ENCODE data around the gene NSD2.

The NSD2 gene

GRCh38 chr4:1932736-1933135 lies 61.5 kb downstream of the NSD2 start:
- Histone ChIP-seq H3K36me3 (ENCODE audit: insufficient read depth, low read length) (peaks cover 88% of the 10 kb centered on the region), H3K79me2 (ENCODE audit: insufficient read depth, low read length) (peaks cover 64% of the 10 kb centered on the region), H3K4me2 (ENCODE audit: insufficient read depth, low read length) (no peak overlapping the region), H4K20me1 (ENCODE audit: insufficient read depth, low read length) (peaks cover 48% of the 10 kb centered on the region), H3K9me3 (ENCODE audit: insufficient read depth, low read length, severe bottlenecking) (no peaks in the 10 kb centered on the region), H2AFZ (ENCODE audit: low read depth, low read length) (no peak overlapping the region), H3K4me1 (ENCODE audit: insufficient read depth, low read length) (no peaks in the 10 kb centered on the region), H3K27me3 (ENCODE audit: insufficient read depth, low read length, poor library complexity) (no peaks in the 10 kb centered on the region), H3K9ac (ENCODE audit: low read depth, low read length) (no peak overlapping the region), H3K27ac (ENCODE audit: low read length) (no peak overlapping the region), H3K4me3 (ENCODE audit: low read depth in 1 of 2, low read length in 2 of 2) (no peak overlapping the region)
- TF ChIP-seq EZH2 (IDR thresholded peaks at IDR 0.05; ENCODE audit: borderline replicate concordance, low read depth, low read length, severe bottlenecking) = no peak
- no peak for TF ChIP-seq CTCF (IDR thresholded peaks at IDR 0.05; ENCODE audit: borderline replicate concordance, extremely low read depth, low read length, poor library complexity, severe bottlenecking)
- ATAC-seq (ENCODE audit: insufficient read depth, low read depth) (0 out of 3 replicates have a peak, but pooled peaks have one; percentile 12), DNase-seq (no peak)

- no peaks in the 10 kb centered on the region for H3K27me3 ChIP-seq (ENCODE audit: insufficient read depth, low read length, poor library complexity)
- no peak overlapping the region for H3K9ac ChIP-seq (ENCODE audit: low read depth, low read length)
- peaks cover 43% of the 10 kb centered on the region for H4K20me1 ChIP-seq (ENCODE audit: insufficient read depth, low read length)
- no peaks in the 10 kb centered on the region for H3K4me1 ChIP-seq (ENCODE audit: insufficient read depth, low read length)
- TF ChIP-seq EZH2 (IDR thresholded peaks at IDR 0.05; ENCODE audit: borderline replicate concordance, low read depth, low read length, severe bottlenecking) (no peak), CTCF (IDR thresholded peaks at IDR 0.05; ENCODE audit: borderline replicate concordance, extremely low read depth, low read length, poor library complexity, severe bottlenecking) (no peak)
- no peaks in the 10 kb centered on the region for H3K9me3 ChIP-seq (ENCODE audit: insufficient read depth, low read length, severe bottlenecking)
- H3K4me2 ChIP-seq (ENCODE audit: insufficient read depth, low read length) = no peak overlapping the region
- peaks cover 84% of the 10 kb centered on the region for H3K36me3 ChIP-seq (ENCODE audit: insufficient read depth, low read length)
- no peak overlapping the region for H2AFZ ChIP-seq (ENCODE audit: low read depth, low read length)
- H3K4me3 ChIP-seq (ENCODE audit: low read depth in 1 of 2, low read length in 2 of 2) = no peak overlapping the region
- ATAC-seq (ENCODE audit: insufficient read depth, low read depth) (no peak), DNase-seq (no peak)
- peaks cover 57% of the 10 kb centered on the region for H3K79me2 ChIP-seq (ENCODE audit: insufficient read depth, low read length)
- H3K27ac ChIP-seq (ENCODE audit: low read length) = no peak overlapping the region
Observed at GRCh38 chr4:1933700-1934099, 62.5 kb downstream of the NSD2 start.

- no peak overlapping the region for H3K4me2 ChIP-seq (ENCODE audit: insufficient read depth, low read length)
- H3K4me1 ChIP-seq (ENCODE audit: insufficient read depth, low read length) = no peaks in the 10 kb centered on the region
- no peak overlapping the region for H2AFZ ChIP-seq (ENCODE audit: low read depth, low read length)
- H3K27me3 ChIP-seq (ENCODE audit: insufficient read depth, low read length, poor library complexity) = no peaks in the 10 kb centered on the region
- DNase-seq (no peak), ATAC-seq (ENCODE audit: insufficient read depth, low read depth) (no peak)
- no peak overlapping the region for H3K9ac ChIP-seq (ENCODE audit: low read depth, low read length)
- no peak overlapping the region for H3K27ac ChIP-seq (ENCODE audit: low read length)
- H3K36me3 ChIP-seq (ENCODE audit: insufficient read depth, low read length) = peaks cover 87% of the 10 kb centered on the region
- H3K79me2 ChIP-seq (ENCODE audit: insufficient read depth, low read length) = peaks cover 58% of the 10 kb centered on the region
- no peak for TF ChIP-seq EZH2 (IDR thresholded peaks at IDR 0.05; ENCODE audit: borderline replicate concordance, low read depth, low read length, severe bottlenecking)
- TF ChIP-seq CTCF (IDR thresholded peaks at IDR 0.05; ENCODE audit: borderline replicate concordance, extremely low read depth, low read length, poor library complexity, severe bottlenecking) = no peak
- peaks cover 27% of the 10 kb centered on the region for H4K20me1 ChIP-seq (ENCODE audit: insufficient read depth, low read length)
- H3K4me3 ChIP-seq (ENCODE audit: low read depth in 1 of 2, low read length in 2 of 2) = no peak overlapping the region
- H3K9me3 ChIP-seq (ENCODE audit: insufficient read depth, low read length, severe bottlenecking) = no peaks in the 10 kb centered on the region
Observed at GRCh38 chr4:1937550-1937949, 66.4 kb downstream of the NSD2 start.

GRCh38 chr4:1938027-1938426 lies 66.8 kb downstream of the NSD2 start:
- no peak overlapping the region for H3K4me2 ChIP-seq (ENCODE audit: insufficient read depth, low read length)
- no peaks in the 10 kb centered on the region for H3K4me1 ChIP-seq (ENCODE audit: insufficient read depth, low read length)
- no peaks in the 10 kb centered on the region for H3K27me3 ChIP-seq (ENCODE audit: insufficient read depth, low read length, poor library complexity)
- H3K79me2 ChIP-seq (ENCODE audit: insufficient read depth, low read length) = peaks cover 57% of the 10 kb centered on the region
- no peak overlapping the region for H3K4me3 ChIP-seq (ENCODE audit: low read depth in 1 of 2, low read length in 2 of 2)
- no peak overlapping the region for H2AFZ ChIP-seq (ENCODE audit: low read depth, low read length)
- H3K9me3 ChIP-seq (ENCODE audit: insufficient read depth, low read length, severe bottlenecking) = no peaks in the 10 kb centered on the region
- TF ChIP-seq CTCF (IDR thresholded peaks at IDR 0.05; ENCODE audit: borderline replicate concordance, extremely low read depth, low read length, poor library complexity, severe bottlenecking) (no peak), EZH2 (IDR thresholded peaks at IDR 0.05; ENCODE audit: borderline replicate concordance, low read depth, low read length, severe bottlenecking) (no peak)
- peaks cover 22% of the 10 kb centered on the region for H4K20me1 ChIP-seq (ENCODE audit: insufficient read depth, low read length)
- H3K36me3 ChIP-seq (ENCODE audit: insufficient read depth, low read length) = peaks cover 87% of the 10 kb centered on the region
- H3K27ac ChIP-seq (ENCODE audit: low read length) = no peak overlapping the region
- no peak overlapping the region for H3K9ac ChIP-seq (ENCODE audit: low read depth, low read length)
- ATAC-seq (ENCODE audit: insufficient read depth, low read depth) = no peak
- no peak for DNase-seq

Measured in DND-41 (cell line).